ENCODE results near the gene BMP8A. TPM values are rescaled to one million over a fixed set of nuclear protein-coding genes. Genes with fewer than 3 reads are reported as not detected.
"Not testable (repeated sequence)": the region's sequence is repeated elsewhere in the genome, so short reads cannot be mapped to it uniquely, and the experiment has no call there.

BMP8A gene, protein sequence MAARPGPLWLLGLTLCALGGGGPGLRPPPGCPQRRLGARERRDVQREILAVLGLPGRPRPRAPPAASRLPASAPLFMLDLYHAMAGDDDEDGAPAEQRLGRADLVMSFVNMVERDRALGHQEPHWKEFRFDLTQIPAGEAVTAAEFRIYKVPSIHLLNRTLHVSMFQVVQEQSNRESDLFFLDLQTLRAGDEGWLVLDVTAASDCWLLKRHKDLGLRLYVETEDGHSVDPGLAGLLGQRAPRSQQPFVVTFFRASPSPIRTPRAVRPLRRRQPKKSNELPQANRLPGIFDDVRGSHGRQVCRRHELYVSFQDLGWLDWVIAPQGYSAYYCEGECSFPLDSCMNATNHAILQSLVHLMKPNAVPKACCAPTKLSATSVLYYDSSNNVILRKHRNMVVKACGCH
- polyA plus RNA-seq (2011; rRNA removed) (0.05 TPM in 1 of 2 replicates, not detected in the other), polyA minus RNA-seq (2011; rRNA and poly(A)+ RNA removed) (not detected in 2 replicates)

- peak within 1 kb of the TSS; percentile 34 for H3K4me3 ChIP-seq (ENCODE audit: low read depth, low read length)
- POLR2A ChIA-PET: no interaction called here
- H3K36me3 ChIP-seq (ENCODE audit: control insufficient read depth, insufficient read depth, low read length): peaks cover 4% of the 10 kb centered on the region
- peaks cover 5% of the 10 kb centered on the region for H3K27me3 ChIP-seq (ENCODE audit: control insufficient read depth, insufficient read depth, low read length)
- no peak for DNase-seq (ENCODE audit: low read depth)
- CTCF ChIA-PET: interaction anchor here (0.7 kb wide), 1 partner anchor 10 kb away, joined by 3 read pairs; no protein-coding TSS in a partner anchor
- TF ChIP-seq, protein P1, sequence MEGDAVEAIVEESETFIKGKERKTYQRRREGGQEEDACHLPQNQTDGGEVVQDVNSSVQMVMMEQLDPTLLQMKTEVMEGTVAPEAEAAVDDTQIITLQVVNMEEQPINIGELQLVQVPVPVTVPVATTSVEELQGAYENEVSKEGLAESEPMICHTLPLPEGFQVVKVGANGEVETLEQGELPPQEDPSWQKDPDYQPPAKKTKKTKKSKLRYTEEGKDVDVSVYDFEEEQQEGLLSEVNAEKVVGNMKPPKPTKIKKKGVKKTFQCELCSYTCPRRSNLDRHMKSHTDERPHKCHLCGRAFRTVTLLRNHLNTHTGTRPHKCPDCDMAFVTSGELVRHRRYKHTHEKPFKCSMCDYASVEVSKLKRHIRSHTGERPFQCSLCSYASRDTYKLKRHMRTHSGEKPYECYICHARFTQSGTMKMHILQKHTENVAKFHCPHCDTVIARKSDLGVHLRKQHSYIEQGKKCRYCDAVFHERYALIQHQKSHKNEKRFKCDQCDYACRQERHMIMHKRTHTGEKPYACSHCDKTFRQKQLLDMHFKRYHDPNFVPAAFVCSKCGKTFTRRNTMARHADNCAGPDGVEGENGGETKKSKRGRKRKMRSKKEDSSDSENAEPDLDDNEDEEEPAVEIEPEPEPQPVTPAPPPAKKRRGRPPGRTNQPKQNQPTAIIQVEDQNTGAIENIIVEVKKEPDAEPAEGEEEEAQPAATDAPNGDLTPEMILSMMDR (IDR thresholded peaks at IDR 0.05; ENCODE audit: insufficient read depth, low read depth, low read length): no peak
These were observed at the start of gene BMP8A for GRCh38 chr1:39491146-39491921. BMP8A (plus strand) TSS chr1:39491636; CDS start chr1:39491992, 356 bp downstream.

DNA sequence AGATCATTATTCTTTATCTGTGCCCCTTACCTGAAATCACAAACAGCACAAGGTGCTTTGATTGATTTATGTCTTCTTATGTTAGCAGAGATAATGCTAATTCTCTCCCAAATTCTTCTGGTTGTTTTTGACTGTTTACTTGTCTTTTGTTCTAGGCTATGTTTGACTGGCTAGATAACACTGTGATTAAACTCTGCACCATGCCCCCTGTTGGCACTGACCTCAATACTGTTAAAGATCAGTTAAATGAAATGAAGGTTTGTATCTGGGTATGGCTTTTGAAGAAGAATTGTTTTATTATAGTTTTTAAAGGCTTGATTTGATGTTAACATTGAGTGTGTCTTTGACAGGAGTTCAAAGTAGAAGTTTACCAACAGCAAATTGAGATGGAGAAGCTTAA, 49.6 kb upstream of the BMP8A start:
- H3K36me3 ChIP-seq (ENCODE audit: control insufficient read depth, insufficient read depth, low read length): peaks cover 32% of the 10 kb centered on the region
- no peaks in the 10 kb centered on the region for H3K27me3 ChIP-seq (ENCODE audit: control insufficient read depth, insufficient read depth, low read length)
- TF ChIP-seq, protein P1 (IDR thresholded peaks at IDR 0.05; ENCODE audit: insufficient read depth, low read depth, low read length): no peak
- DNase-seq (ENCODE audit: low read depth): no peak
- no peak overlapping the region for H3K4me3 ChIP-seq (ENCODE audit: low read depth, low read length)
- ChIA-PET CTCF (no interaction called here), POLR2A (no interaction called here)

- TF ChIP-seq, protein P1 (IDR thresholded peaks at IDR 0.05; ENCODE audit: insufficient read depth, low read depth, low read length): no peak
- Histone ChIP-seq H3K4me3 (ENCODE audit: low read depth, low read length) (no peak overlapping the region), H3K36me3 (ENCODE audit: control insufficient read depth, insufficient read depth, low read length) (peaks cover 26% of the 10 kb centered on the region), H3K27me3 (ENCODE audit: control insufficient read depth, insufficient read depth, low read length) (no peaks in the 10 kb centered on the region)
- ChIA-PET CTCF (no interaction called here), POLR2A (no interaction called here)
- DNase-seq (ENCODE audit: low read depth): no peak
These were observed 45.9 kb upstream of the BMP8A start for GRCh38 chr1:39445573-39445972.

DNA sequence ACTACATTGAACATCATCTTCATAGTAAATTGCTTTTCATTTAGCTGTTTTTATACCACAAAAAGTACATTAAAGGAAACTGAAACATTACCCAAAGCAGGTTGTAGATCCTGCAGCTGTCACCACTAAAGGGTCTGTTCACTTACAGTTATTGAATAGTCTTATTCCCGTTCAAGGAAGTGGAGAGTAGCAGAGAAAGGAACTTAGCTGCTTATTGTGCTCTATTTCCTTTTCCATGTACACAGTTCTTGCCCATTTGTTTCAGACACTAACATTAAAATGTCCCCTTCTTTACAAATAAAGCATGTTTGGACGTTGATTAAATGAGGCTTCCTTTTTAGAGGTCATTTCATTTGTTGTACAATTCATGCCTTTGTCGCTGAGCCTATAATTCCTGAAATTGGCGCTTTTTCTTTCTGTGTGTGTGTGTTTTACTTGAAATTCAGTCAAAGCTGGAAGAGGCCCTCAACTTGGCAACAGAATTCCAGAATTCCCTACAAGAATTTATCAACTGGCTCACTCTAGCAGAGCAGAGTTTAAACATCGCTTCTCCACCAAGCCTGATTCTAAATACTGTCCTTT, 44.4 kb upstream of the BMP8A start:
- Histone ChIP-seq H3K36me3 (ENCODE audit: control insufficient read depth, insufficient read depth, low read length) (peaks cover 23% of the 10 kb centered on the region), H3K27me3 (ENCODE audit: control insufficient read depth, insufficient read depth, low read length) (no peaks in the 10 kb centered on the region), H3K4me3 (ENCODE audit: low read depth, low read length) (no peak overlapping the region)
- ChIA-PET POLR2A (no interaction called here), CTCF (interaction anchor here (0.8 kb wide), 1 partner anchor 253 kb away, joined by 3 read pairs; no protein-coding TSS in a partner anchor)
- TF ChIP-seq, protein P1 (IDR thresholded peaks at IDR 0.05; ENCODE audit: insufficient read depth, low read depth, low read length): no peak
- DNase-seq (ENCODE audit: low read depth): no peak

GRCh38 chr1:39450041-39450440, 41.4 kb upstream of the BMP8A start:
- H3K27me3 ChIP-seq (ENCODE audit: control insufficient read depth, insufficient read depth, low read length); POLR2A ChIA-PET; H3K4me3 ChIP-seq (ENCODE audit: low read depth, low read length); CTCF ChIA-PET; DNase-seq (ENCODE audit: low read depth): not testable (repeated sequence)
- H3K36me3 ChIP-seq (ENCODE audit: control insufficient read depth, insufficient read depth, low read length): peaks cover 22% of the 10 kb centered on the region
